ENCODE measurements around the gene PRSS50. TPM values are rescaled to one million over a fixed set of nuclear protein-coding genes. Genes with fewer than 3 reads are reported as not detected.

Gene PRSS50
- total and polyA plus RNA-seq, 2 donors (not counting 3 experiments of a cell fraction or from before 2014, with no cell fraction given), result not detected

- no peaks in the 10 kb centered on the region for H3K79me2 ChIP-seq (ENCODE audit: control insufficient read depth, insufficient read depth, low read length)
- H3K4me2 ChIP-seq (ENCODE audit: insufficient read depth, low read length), result no peak overlapping the region
- H3K4me3 ChIP-seq (replicated peaks in 1 of 3; ENCODE audit: insufficient read depth in 1 of 3, low read depth in 1 of 3, low read length in 3 of 3), result no peak overlapping the region
- no peak overlapping the region for H3K27ac ChIP-seq (ENCODE audit: insufficient read depth, low read depth, low read length)
- no peaks in the 10 kb centered on the region for H4K20me1 ChIP-seq (replicated peaks; ENCODE audit: control insufficient read depth, extremely low read depth, insufficient read depth, low read length)
- ChIA-PET CTCF (interaction anchor here (1.1 kb wide), 1 partner anchor 10 kb away, joined by 3 read pairs; no protein-coding TSS in a partner anchor), POLR2A (no interaction called here)
- DNase-seq (ENCODE audit: low read depth, low spot score), result no peak
- intact Hi-C loops (cut with micrococcal nuclease), result no loop called here
- no peaks in the 10 kb centered on the region for H3K9me3 ChIP-seq (replicated peaks; ENCODE audit: control insufficient read depth, insufficient read depth, low read length)
- FAIRE-seq, result no peak
- no peak for TF ChIP-seq FOS (IDR thresholded peaks at IDR 0.05; ENCODE audit: borderline replicate concordance, insufficient read depth, low read length)
- no peak for TF ChIP-seq POLR2AphosphoS5 (IDR thresholded peaks at IDR 0.05; ENCODE audit: insufficient read depth, low read depth, low read length)
- TF ChIP-seq, protein P1, sequence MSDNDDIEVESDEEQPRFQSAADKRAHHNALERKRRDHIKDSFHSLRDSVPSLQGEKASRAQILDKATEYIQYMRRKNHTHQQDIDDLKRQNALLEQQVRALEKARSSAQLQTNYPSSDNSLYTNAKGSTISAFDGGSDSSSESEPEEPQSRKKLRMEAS (IDR thresholded peaks at IDR 0.05; ENCODE audit: insufficient read depth, insufficient read length), result no peak
- TF ChIP-seq EZH2 (IDR thresholded peaks at IDR 0.05; ENCODE audit: borderline replicate concordance, low read depth, low read length, severe bottlenecking), result no peak
- TF ChIP-seq, protein P2, sequence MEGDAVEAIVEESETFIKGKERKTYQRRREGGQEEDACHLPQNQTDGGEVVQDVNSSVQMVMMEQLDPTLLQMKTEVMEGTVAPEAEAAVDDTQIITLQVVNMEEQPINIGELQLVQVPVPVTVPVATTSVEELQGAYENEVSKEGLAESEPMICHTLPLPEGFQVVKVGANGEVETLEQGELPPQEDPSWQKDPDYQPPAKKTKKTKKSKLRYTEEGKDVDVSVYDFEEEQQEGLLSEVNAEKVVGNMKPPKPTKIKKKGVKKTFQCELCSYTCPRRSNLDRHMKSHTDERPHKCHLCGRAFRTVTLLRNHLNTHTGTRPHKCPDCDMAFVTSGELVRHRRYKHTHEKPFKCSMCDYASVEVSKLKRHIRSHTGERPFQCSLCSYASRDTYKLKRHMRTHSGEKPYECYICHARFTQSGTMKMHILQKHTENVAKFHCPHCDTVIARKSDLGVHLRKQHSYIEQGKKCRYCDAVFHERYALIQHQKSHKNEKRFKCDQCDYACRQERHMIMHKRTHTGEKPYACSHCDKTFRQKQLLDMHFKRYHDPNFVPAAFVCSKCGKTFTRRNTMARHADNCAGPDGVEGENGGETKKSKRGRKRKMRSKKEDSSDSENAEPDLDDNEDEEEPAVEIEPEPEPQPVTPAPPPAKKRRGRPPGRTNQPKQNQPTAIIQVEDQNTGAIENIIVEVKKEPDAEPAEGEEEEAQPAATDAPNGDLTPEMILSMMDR (IDR thresholded peaks at IDR 0.05; ENCODE audit: extremely low read depth in 1 of 2, insufficient read depth in 1 of 2, low read depth in 1 of 2, low read length in 2 of 2), result no peak
- TF ChIP-seq POLR2A (IDR thresholded peaks at IDR 0.05; ENCODE audit: low read depth, low read length), result no peak
- TF ChIP-seq MYC (IDR thresholded peaks at IDR 0.05; ENCODE audit: low read depth, low read length), result no peak
- no peak for TF ChIP-seq JUN (IDR thresholded peaks at IDR 0.05; ENCODE audit: borderline replicate concordance, insufficient read depth, insufficient read length, low read depth)
- TF ChIP-seq GATA2 (IDR thresholded peaks at IDR 0.05; ENCODE audit: insufficient read depth, insufficient read length, low read depth, low read length), result no peak
- peaks cover 8 to 9% of the 10 kb centered on the region in 2 experiments for H3K27me3 ChIP-seq (ENCODE audit: control insufficient read depth in 2 of 2, insufficient read depth in 2 of 2, low read length in 2 of 2)
- no TSS peak for BruUV-seq (replicated peaks)
- no peaks in the 10 kb centered on the region for H3K4me1 ChIP-seq (ENCODE audit: control insufficient read depth, extremely low read depth, insufficient read depth, low read length)
- no peak overlapping the region for H2AFZ ChIP-seq (ENCODE audit: low read depth, low read length)
- H3K9ac ChIP-seq (replicated peaks; ENCODE audit: extremely low read depth, insufficient read depth, low read length), result no peak overlapping the region
- H3K36me3 ChIP-seq (ENCODE audit: control insufficient read depth in 2 of 2, extremely low read depth in 1 of 2, insufficient read depth in 2 of 2, low read length in 2 of 2), result no peaks in the 10 kb centered on the region
- H3K9me1 ChIP-seq (replicated peaks; ENCODE audit: control insufficient read depth, extremely low read depth, insufficient read depth, low read length), result no peaks in the 10 kb centered on the region
- dilution Hi-C loops (cut with MboI; ENCODE audit: extremely low pct_ligation_motif_present, low sequenced_read_pairs), result no loop called here
These were observed 8.1 kb upstream of the PRSS50 start for GRCh38 chr3:46725621-46726314.

Measured in endothelial cell of umbilical vein (primary cell).